ENCODE results near the gene KANK3.
"Not testable (repeated sequence)": the region's sequence is repeated elsewhere in the genome, so short reads cannot be mapped to it uniquely, and the experiment has no call there.

The KANK3 gene

DNA sequence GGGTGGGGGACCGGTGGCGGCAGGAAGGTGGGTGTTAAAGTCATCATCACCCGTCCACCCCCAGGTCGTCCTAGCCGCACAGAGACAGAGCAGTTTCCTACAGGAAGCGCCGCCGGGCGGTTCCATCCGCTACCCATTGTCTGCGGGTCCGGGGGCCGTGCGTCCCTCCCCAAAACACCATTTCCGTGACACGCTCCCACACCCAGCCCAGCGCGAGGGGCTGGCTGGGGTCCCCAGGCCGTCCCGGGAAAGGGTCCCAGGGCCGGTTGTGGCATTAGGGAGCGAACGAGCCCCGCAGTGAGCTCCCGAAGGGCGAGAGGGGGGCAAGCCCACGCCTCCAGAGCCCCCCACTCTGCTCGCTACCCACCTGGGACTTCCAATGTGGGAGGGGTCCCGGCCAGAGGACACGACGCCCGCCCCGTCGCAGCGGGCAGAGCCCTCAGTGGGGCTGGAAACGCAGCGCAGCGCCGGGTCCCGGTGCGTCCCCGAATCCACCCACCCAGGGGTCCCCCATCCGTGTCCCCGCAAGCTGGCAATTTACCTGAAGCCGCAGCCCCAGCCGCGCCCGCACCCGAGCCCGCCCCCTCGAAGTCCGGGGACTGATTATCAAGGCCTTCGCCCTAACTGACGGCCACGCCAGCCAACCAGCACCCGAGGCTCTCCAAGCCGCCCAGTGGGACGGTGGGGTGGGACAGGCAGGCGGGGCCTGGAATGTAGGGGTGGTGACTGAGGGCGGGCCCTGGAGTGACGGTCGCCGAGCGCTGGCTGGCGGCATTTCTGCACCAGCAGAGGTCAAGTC is at the start of gene KANK3:
TSS of gene KANK3 (minus strand) at position 579 of the 799 bp plus-strand sequence. CDS start 5,434 bp downstream, outside the sequence.
- peak; percentile 91 for DNase-seq

DNA sequence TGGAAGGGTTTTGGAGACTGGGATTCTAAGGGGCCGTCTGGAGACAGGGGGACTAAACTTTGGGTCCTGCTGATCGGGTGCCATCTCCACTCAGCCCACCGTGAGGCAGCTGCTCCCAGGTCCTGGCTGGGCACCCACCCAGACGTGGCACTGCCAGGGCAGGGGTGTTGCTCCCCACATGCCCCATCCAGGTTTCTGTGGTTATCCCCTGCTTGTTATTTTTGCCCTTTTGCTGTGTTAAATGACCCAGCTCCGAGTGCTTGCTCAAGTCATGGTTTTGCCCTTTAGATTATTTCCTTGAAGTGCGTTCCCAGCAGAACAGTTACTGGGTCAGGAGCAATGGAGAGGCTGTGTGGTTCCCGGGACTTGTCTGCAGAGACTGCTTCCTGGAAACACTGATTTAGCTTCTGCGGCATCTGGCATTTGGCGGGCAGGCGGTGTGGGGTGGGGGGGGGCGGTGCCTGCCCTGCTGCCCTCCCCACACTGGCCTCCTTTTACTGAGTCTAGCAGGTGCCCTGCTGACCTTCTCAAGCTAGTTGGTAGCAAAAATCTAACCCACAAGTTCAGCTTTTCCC is 49.0 kb upstream of the KANK3 start:
- peak; percentile 48 for DNase-seq

DNA sequence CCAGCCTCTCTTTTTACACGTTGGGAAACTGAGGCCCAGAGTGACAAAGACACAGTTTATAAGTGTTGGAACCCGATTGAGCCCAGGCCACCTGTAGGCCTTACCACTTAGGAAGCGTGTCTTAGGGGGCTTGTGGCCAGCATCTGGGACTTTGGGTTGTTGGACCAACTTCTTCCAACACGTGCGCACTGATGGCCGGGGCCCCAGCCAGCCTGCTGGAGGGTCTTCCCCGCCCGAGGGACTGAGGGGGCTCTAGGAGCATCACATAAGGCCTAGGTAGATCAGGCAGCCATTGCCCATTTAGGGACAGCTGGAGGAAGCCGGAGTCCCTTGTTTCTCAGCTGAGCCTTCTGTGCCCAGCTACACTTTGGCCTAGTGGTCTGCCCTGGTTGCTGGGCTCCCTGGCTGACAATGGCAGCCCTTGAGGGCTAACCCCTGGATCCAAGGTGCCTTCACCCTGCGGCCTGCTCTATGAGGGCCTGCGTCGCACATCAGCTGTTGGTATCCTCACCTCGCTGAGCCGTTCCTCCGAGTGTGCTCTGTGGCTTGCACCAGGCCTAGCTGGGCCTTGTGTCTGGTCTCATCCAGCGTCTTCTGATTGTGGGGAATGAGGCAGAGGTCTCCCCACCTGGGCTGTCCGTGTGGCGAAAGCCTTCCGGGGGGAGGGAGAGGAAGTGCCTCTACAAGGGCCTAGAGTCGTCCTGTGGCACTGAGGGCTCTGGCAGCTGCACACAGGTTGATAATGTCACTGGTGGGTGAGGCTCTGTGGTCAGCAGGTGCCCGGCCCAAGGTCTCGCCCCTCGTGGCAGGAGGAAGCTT is 48.3 kb upstream of the KANK3 start:
- DNase-seq: no peak

DNA sequence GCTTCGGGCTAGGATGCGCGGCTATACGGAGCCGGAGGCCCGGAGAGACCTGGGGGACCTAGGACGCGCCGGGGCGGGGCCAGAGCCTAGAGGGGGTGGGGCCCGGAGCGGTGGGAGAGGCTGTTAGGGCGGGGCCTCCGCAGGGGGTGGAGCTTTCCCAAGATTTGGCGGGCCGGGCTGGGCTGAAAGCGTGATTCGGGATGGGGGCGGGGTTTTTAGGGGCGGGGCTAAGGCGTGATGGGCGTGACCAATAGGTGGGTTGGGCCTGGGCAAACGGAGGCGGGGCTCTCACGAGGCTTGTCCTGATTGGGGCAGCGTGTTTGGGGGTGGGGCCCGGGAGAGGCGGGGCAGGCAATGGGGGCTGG is 47.5 kb upstream of the KANK3 start:
- DNase-seq: peak; percentile 97

DNA sequence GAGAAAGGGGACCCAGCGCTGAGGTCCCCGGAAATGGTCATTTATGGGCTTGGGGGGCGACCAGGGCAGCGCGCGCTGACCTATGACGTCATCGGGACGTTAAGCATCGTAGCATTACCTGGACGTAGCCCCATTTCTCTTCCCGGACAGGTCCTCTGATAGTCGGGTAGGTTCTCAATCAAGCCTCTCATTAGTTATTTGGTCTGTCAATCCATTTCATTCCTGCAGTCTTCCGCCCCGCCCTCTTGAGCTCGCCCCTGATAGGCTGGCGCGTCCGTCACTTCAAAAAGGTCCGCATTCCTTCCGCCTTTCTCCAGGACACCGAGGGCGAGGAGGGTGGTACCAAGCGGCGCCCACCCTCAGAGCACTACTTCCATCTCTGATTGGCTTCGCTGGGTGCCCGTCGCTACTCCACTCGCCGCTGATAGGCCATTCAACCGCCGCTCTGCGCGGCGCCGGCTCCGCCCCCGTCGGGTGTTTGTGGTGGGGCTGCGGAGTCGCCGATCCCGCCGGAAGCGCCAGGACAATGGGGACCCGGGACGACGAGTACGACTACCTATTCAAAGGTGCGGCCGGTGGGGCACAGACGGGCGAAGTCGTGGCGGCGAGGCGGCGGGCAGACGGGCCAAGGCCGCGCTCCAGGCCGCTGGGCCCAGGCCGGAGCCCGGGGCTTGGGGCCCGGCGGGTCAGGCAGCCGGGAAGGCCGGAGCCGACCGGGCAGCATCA is 47.0 kb upstream of the KANK3 start, which contains the start of gene RAB11B:
TSS of gene RAB11B (plus strand) at position 470 of the 726 bp plus-strand sequence. CDS start at position 527, 57 bp downstream.
- peak; percentile 100 for DNase-seq

DNA sequence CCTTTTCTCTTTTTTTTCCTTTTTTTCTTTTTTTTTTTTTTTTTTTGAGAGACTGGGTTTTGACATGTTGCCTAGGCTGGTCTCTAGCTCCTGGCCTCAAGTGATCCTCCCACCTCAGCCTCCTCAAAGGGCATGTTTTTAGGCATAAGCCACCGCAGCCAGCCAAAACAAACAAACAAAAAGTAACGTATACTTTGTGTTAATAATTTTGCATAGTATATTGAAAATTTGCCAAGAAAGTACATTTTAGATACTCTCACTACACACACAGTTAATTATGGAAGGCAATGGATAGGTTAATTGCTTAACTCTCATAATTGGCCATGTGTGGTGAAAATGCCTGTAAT is 45.5 kb upstream of the KANK3 start:
- no peak for DNase-seq

DNA sequence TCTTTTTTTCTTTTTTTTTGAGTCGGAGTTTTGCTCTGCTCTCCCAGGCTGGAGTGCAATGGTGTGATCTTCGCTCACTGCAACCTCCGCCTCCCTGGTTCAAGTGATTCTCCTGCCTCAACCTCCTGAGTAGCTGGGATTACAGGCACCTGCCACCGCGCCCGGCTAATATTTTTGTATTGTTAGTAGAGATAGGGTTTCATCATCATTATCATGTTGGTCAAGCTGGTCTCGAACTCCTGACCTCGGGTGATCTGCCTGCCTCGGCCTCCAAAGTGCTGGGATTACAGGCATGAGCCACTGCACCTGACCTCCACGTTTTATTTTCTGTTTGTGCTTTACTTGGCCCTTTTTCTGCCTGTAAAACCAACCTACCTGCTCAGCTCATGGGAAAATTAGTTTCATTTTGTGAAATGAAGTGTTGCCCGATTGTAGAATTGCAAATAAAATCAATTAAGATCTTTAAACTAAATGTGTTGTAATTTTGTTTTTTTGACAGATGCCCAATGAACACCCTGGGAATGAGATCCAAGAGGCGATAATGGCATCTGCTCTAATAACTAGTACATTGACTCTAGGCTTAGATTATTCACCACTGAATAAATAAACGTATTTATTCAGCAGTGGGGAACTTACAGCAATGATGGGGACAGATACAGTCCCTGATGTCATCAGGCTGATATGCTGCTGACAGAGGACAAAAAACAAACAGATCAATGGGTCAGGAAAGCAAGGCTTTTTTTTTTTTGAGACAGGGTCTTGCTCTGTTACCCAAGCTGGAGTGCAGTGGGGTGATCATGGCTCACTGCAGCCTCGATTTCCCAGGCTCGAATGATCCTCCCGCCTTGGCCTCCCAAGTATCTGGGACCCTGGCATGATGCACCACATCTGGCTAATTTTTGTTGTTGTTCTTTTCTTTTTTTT is 44.9 kb upstream of the KANK3 start:
- no peak for DNase-seq

DNA sequence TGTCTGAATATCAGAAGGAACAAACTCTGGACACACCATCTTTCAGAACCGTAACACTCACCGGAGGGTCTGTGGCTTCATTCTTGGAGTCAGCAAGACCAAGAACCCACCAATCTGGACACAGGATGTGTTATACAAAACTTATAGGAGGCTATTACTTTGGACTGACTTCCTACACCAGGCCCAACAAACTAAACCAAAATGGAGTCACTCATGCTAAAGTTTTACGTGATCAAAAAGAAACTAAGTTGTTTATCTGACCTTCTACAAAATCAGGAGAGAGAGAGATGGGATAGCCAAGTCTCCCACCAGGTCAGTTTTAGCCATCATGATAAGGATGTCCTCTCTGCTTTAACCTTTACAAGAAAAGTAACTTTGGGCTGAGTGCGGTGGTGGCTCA is 43.9 kb upstream of the KANK3 start:
- no peak for DNase-seq

DNA sequence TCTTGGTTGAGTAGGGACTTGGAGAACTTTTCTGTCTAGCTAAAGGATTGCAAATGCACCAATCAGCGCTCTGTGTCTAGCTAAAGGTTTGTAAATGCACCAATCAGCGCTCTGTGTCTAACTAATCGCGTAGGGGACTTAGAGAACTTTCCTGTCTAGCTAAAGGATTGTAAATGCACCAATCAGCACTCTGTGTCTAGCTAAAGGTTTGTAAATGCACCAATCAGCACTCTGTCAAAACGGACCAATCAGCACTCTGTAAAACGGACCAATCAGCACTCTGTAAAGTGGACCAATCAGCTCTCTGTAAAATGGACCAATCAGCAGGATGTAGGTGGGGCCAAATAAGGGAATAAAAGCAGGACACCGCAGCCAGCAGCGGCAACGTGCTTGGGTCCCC is 43.4 kb upstream of the KANK3 start:
- DNase-seq: not testable (repeated sequence)

DNA sequence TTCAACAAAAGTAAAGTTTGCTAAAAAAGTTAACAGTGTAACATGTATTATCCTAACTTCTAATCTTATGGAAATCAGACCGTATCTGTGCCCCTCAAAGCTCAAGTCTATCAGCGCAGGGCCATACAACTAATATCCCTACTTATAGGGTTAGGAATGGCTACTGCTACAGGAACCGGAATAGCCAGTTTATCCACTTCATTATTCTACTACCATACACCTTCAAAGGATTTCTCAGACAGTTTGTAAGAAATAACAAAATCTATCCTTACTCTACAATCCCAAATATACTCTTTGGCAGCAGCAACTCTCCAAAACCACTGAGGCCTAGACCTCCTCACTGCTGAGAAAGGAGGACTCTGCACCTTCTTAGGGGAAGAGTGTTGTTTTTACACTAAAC is 42.5 kb upstream of the KANK3 start:
- not testable (repeated sequence) for DNase-seq

DNA sequence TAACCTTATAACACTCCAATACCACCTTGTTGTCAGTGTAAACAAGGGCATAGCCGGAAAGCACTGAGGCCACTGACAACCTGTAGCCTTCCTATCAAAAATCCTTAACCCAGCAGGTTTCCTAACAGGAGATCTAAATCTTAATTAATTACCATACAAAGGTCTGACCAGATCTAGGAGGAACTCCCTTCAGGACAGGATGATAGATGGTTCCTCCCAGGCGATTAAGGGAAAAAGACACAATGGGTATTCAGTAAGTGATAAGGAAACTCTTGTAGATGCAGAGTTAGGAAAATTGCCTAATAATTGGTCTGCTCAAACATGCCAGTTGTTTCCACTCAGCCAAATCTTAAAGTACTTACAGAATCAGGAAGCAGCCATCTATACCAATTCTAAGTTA is 42.0 kb upstream of the KANK3 start:
- not testable (repeated sequence) for DNase-seq

DNA sequence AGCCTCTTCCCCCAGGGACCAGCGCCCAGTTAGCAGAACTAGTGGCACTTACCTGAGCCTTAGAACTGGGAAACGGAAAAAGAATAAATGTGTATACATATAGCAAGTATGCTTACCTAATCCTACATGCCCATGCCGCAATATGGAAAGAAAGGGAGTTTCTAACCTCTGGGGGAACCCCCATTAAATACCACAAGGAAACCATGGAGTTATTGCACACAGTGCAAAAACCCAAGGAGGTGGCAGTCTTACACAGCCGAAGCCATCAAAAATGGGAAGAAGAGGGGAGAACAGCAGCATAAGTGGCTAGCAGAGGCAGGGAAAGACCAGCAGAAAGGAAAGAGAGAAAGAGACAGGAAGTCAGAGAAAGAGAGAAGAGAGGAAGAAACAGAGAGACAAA is 41.5 kb upstream of the KANK3 start:
- DNase-seq: not testable (repeated sequence)

DNA sequence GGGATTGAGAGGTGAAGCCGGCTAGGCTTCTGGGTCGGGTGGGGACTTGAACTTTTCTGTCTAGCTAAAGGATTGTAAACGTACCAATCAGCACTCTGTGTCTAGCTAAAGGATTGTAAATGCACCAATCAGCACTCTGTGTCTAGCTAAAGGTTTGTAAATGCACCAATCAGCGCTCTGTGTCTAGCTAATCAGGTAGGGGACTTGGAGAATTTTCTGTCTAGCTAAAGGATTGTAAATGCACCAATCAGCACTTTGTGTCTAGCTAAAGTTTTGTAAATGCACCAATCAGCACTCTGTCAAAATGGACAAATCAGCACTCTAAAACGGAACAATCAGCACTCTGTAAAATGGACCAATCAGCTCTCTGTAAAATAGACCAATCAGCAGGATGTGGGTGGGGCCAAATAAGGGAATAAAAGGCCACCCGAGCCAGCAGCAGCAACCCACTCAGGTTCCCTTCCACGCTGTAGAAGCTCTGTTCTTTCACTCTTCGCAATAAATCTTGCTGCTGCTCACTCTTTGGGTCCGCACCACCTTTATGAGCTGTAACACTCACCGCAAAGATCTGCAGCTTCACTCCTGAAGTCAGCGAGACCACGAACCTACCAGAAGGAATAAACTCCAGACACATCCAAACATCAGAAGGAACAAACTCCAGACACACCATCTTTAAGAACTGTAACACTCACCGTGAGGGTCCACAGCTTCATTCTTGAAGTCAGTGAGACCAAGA is 36.3 kb upstream of the KANK3 start:
- DNase-seq: not testable (repeated sequence)

DNA sequence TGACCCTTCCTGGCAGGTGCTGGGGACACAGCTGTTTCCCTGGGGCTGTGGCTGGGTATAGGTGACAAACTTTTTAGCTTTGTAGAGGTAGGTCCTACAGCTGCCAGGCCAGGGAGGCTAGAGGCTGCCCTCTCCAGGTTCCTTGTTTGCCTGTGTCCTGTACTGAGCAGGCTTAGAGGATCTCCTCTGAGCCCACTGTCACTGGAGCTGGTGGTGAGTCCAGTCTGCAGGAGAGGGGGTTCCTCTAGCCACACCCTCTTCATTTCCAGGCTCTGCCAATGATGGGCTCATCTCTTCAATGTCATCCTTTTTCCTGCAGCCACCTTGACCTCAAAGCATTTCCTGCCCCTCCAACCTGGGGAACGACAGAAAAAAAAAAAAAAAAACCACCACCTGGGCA is 34.5 kb upstream of the KANK3 start:
- DNase-seq: no peak

DNA sequence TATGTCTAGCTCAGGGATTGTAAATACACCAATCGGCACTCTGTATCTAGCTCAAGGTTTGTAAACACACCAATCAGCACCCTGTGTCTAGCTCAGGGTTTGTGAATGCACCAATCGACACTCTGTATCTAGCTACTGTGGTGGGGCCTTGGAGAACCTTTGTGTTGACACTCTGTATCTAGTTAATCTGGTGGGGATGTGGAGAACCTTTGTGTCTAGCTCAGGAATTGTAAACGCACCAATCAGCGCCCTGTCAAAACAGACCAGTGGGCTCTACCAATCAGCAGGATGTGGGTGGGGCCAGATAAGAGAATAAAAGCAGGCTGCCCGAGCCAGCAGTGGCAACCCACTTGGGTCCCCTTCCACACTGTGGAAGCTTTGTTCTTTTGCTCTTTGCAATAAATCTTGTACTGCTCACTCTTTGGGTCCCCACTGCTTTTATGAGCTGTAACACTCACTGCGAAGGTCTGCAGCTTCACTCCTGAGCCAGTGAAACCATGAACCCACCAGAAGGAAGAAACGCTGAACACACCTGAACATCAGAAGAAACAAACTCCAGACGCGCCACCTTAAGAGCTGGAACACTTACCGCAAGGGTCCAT is 33.4 kb upstream of the KANK3 start:
- DNase-seq: not testable (repeated sequence)

DNA sequence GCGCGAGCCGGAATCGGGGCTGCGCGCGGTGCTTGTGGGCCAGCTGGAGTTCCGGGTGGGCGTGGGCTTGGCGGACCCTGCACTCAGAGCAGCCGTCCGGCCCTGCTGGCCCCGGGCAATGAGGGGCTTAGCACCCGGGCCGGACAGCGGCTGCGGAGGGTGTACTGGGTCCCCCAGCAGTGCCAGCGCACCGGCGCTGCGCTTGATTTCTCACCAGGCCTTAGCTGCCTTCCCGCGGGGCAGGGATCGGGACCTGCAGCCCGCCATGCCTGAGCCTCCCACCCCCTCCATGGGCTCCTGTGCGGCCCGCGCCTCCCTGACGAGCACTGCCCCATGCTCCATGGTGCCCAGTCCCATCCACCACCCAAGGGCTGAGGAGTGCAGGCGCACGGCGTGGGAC is 32.7 kb upstream of the KANK3 start:
- DNase-seq: not testable (repeated sequence)

DNA sequence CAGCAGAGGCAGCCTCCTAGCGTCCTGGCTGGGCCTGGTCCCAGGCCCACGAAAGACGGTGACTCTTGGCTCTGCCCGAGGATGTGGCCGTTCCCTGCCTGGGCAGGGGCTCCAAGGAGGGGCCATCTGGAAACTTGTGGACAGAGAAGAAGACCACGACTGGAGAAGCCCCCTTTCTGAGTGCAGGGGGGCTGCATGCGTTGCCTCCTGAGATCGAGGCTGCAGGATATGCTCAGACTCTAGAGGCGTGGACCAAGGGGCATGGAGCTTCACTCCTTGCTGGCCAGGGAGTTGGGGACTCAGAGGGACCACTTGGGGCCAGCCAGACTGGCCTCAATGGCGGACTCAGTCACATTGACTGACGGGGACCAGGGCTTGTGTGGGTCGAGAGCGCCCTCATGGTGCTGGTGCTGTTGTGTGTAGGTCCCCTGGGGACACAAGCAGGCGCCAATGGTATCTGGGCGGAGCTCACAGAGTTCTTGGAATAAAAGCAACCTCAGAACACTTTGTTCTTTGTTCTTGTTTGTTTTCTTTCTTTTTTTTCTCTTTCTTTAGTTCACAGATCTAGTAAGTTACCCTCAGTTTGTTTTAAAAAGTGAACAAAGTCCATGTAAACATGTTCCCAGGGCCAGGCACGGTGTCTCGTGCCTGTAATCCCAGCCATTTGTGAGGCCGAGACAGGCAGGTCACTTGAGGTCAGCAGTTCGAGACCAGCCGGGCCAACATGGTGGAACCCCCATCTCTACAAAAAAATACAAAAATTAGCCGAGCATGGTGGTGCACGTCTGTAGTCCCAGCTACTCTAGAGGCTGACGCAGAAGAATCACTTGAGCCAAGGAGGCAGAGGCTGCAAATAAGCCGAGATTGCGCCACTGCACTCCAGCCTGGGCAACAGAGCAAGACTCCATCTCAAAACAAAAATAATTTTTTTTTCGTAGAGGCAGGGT is 31.1 kb upstream of the KANK3 start:
- DNase-seq: no peak

DNA sequence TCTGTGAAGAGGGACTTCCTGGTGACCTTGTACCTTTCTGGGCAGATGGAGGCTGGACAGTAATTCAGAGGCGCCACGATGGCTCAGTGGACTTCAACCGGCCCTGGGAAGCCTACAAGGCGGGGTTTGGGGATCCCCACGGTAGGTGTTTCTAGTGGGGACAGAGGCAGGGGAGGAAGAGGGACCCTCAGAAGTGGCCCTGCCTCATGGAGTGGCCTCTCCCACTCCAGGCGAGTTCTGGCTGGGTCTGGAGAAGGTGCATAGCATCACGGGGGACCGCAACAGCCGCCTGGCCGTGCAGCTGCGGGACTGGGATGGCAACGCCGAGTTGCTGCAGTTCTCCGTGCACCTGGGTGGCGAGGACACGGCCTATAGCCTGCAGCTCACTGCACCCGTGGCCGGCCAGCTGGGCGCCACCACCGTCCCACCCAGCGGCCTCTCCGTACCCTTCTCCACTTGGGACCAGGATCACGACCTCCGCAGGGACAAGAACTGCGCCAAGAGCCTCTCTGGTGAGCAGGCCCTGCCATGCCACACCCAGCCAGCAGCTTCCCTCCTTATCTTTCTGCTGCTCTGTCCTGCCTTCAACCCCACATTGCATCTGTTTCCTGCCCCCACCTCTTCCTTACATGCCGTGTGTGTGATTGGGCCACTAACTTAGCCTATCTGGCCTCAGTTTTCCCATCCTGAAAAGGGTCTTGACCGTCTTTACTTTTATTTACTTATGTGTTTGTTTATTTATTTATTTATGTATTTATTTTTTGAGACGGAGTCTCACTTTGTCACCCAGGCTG is 28.1 kb upstream of the KANK3 start:
- DNase-seq: no peak
